Naive thymus-derived CD4-positive, alpha-beta T cell (primary cell): ENCODE results near the gene C14orf132. TPM values are rescaled to one million over a fixed set of nuclear protein-coding genes. Genes with fewer than 3 reads are reported as not detected.

ENCODE experiments used
- ATAC-seq: fragments of 150-1000 bp; cut with Tn5 transposase; 2 replicates; pipeline ENCODE4 v1.10.0; 2021; ENCODE audit warnings: mild to moderate bottlenecking, moderate library complexity
- CTCF ChIA-PET: fragments of 350-600 bp; sonication (Branson Sonifier 250); formaldehyde crosslinking; loops from one replicate; lab custom pipeline; 2021; ENCODE audit warnings: antibody characterized with exemption; lab: Charles Lee
- POLR2A ChIA-PET: fragments of 350-600 bp; sonication (Branson Sonifier 250); formaldehyde crosslinking; loops from one replicate; lab custom pipeline; 2021; ENCODE audit warnings: antibody characterized with exemption, inconsistent platforms; lab: Charles Lee
- DNase-seq, 9 donors: peaks; one replicate each; pipeline versions ENCODE4 v3.0.0 to v3.0.0-alpha.2; 2020 to 2022; ENCODE audit warnings: mixed read lengths in 1 of 9
- H3K27ac ChIP-seq: one replicate; pipeline ENCODE4 v1.7.0; 2013; ENCODE audit warnings: mild to moderate bottlenecking, low read depth, low read length, moderate library complexity
- H3K27me3 ChIP-seq, 2 donors: one replicate each; pipeline ENCODE4 v1.7.0; 2013; ENCODE audit warnings: low read length in 2 of 2, mild to moderate bottlenecking in 2 of 2, moderate library complexity in 2 of 2; ENCODE audit not compliant: control insufficient read depth in 2 of 2, insufficient read depth in 2 of 2
- H3K36me3 ChIP-seq, 3 experiments: 1 replicate in 2 of 3; 2 replicates in 1 of 3; pipeline ENCODE4 v1.7.0; 2013; ENCODE audit warnings: low read length in 3 of 3, mild to moderate bottlenecking in 3 of 3, moderate library complexity in 1 of 3; ENCODE audit not compliant: insufficient read depth in 3 of 3, control insufficient read depth in 2 of 3
- H3K4me1 ChIP-seq, 2 donors: one replicate each; pipeline ENCODE4 v1.7.0; 2013; ENCODE audit warnings: low read length in 2 of 2, mild to moderate bottlenecking in 2 of 2, moderate library complexity in 1 of 2; ENCODE audit not compliant: control insufficient read depth in 2 of 2, insufficient read depth in 2 of 2
- H3K4me3 ChIP-seq: 2 replicates; pipeline ENCODE4 v1.7.0; 2013; ENCODE audit warnings: mild to moderate bottlenecking, low read length
- H3K9me3 ChIP-seq, 3 experiments: 1 replicate in 2 of 3; 2 replicates in 1 of 3; pipeline ENCODE4 v1.7.0; 2013; ENCODE audit warnings: low read length in 3 of 3; ENCODE audit not compliant: control insufficient read depth in 2 of 3
- H3K27ac Mint-ChIP-seq, 9 donors: one replicate each; pipeline ENCODE4 v1.8.0; 2020 to 2022; ENCODE audit warnings: mixed read lengths in 9 of 9, mild to moderate bottlenecking in 8 of 9, moderate library complexity in 5 of 9, inconsistent platforms in 2 of 9
- H3K27me3 Mint-ChIP-seq, 5 donors: one replicate each; pipeline ENCODE4 v1.8.0; 2021 to 2022; ENCODE audit warnings: mixed read lengths in 5 of 5, mild to moderate bottlenecking in 1 of 5
- H3K36me3 Mint-ChIP-seq, 5 donors: one replicate each; pipeline ENCODE4 v1.8.0; 2020 to 2022; ENCODE audit warnings: mixed read lengths in 5 of 5, mild to moderate bottlenecking in 3 of 5, inconsistent platforms in 1 of 5
- H3K4me1 Mint-ChIP-seq, 7 donors: one replicate each; pipeline ENCODE4 v1.8.0; 2020 to 2022; ENCODE audit warnings: mixed read lengths in 7 of 7, mild to moderate bottlenecking in 3 of 7, inconsistent platforms in 1 of 7
- H3K4me3 Mint-ChIP-seq, 10 donors: one replicate each; pipeline ENCODE4 v1.8.0; 2020 to 2022; ENCODE audit warnings: mild to moderate bottlenecking in 10 of 10, mixed read lengths in 10 of 10, moderate library complexity in 6 of 10, inconsistent platforms in 2 of 10
- H3K9me3 Mint-ChIP-seq, 11 donors: one replicate each; pipeline ENCODE4 v1.8.0; 2020 to 2022; ENCODE audit warnings: mixed read lengths in 11 of 11, mild to moderate bottlenecking in 4 of 11, inconsistent platforms in 1 of 11, moderate library complexity in 1 of 11
- intact Hi-C, 2 donors: fragments of 100-400 bp; cut with micrococcal nuclease; formaldehyde crosslinking; loops; one replicate each; pipeline ENCODE4 v1.15.1; 2023
- polyA plus RNA-seq, 2 donors: library from polyadenylated mRNA; unstranded; fragments of 300-500 nt; fragmentation: Illumina TruSeq; gene quantifications; one replicate each; pipeline ENCODE4 v1.2.3, GENCODE V29; 2021
- total RNA-seq, 6 experiments: library from RNA in 5 of 6; stranded (reverse) in 5 of 6; gene quantifications; 1 replicate in 5 of 6; 2 replicates in 1 of 6; pipeline ENCODE4 v1.2.3 and lab custom pipeline; 2021 to 2026

The C14orf132 gene
- total and polyA plus RNA-seq, 7 experiments from 2014 or later: 0.41 to 22.9 (median 7.2) TPM

- H3K36me3 ChIP-seq: no peaks in the 10 kb centered on the region
- H3K27ac ChIP-seq: no peak overlapping the region
- DNase-seq (no peak), ATAC-seq (no peak)
- POLR2A ChIA-PET: interaction anchor here (0.6 kb wide), 1 partner anchor 80 kb away, joined by 3 read pairs; no protein-coding TSS in a partner anchor
- intact Hi-C loops: no loop called here
- CTCF ChIA-PET: no interaction called here
- peak overlapping the region in 1 of 9 donors; percentile 55 for H3K27ac Mint-ChIP-seq
- no peaks in the 10 kb centered on the region for H3K4me1 Mint-ChIP-seq
- H3K36me3 Mint-ChIP-seq: no peaks in the 10 kb centered on the region
- H3K4me3 Mint-ChIP-seq: no peak overlapping the region
- H3K27me3 Mint-ChIP-seq: peaks cover 0 to 12% (median 0%) of the 10 kb centered on the region in 5 donors
- no peak overlapping the region for H3K4me3 ChIP-seq
- H3K27me3 ChIP-seq: no peaks in the 10 kb centered on the region
- no peaks in the 10 kb centered on the region for H3K4me1 ChIP-seq
- H3K9me3 ChIP-seq: no peaks in the 10 kb centered on the region
- H3K9me3 Mint-ChIP-seq: no peaks in the 10 kb centered on the region
Measured at GRCh38 chr14:96094656-96095055, 55.5 kb downstream of the C14orf132 start.

DNA sequence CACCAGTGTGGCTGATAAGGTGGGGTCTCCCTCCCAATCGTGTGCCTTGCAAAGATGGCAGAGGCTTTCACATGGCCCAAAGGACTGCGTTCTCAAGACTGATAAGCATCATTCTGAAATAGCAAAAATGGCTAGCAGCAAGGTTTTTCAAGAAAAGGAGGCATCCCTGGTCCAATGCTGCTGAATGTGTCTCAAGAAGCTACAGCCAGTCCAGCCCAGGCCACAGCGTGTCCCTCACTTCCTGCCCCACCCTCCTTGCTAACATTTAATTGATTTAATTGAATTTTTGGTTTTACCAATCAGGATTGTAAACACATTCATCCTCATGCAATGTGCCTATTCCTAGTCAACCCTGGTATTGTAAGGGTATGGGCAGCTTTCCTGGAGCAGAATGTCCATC lies 55.9 kb downstream of the C14orf132 start:
- no peak overlapping the region for H3K4me3 Mint-ChIP-seq
- no peak for ATAC-seq
- no peaks in the 10 kb centered on the region for H3K36me3 Mint-ChIP-seq
- Histone ChIP-seq H3K27ac (no peak overlapping the region), H3K4me1 (no peaks in the 10 kb centered on the region), H3K9me3 (no peaks in the 10 kb centered on the region), H3K36me3 (no peaks in the 10 kb centered on the region), H3K4me3 (no peak overlapping the region), H3K27me3 (no peaks in the 10 kb centered on the region)
- H3K27me3 Mint-ChIP-seq: peaks cover 0 to 12% (median 0%) of the 10 kb centered on the region in 5 donors
- DNase-seq: no peak
- intact Hi-C loops: no loop called here
- H3K9me3 Mint-ChIP-seq: no peaks in the 10 kb centered on the region
- ChIA-PET CTCF (no interaction called here), POLR2A (interaction anchor here (0.6 kb wide), 1 partner anchor 80 kb away, joined by 3 read pairs; no protein-coding TSS in a partner anchor)
- no peaks in the 10 kb centered on the region for H3K4me1 Mint-ChIP-seq
- H3K27ac Mint-ChIP-seq: no peak overlapping the region

DNA sequence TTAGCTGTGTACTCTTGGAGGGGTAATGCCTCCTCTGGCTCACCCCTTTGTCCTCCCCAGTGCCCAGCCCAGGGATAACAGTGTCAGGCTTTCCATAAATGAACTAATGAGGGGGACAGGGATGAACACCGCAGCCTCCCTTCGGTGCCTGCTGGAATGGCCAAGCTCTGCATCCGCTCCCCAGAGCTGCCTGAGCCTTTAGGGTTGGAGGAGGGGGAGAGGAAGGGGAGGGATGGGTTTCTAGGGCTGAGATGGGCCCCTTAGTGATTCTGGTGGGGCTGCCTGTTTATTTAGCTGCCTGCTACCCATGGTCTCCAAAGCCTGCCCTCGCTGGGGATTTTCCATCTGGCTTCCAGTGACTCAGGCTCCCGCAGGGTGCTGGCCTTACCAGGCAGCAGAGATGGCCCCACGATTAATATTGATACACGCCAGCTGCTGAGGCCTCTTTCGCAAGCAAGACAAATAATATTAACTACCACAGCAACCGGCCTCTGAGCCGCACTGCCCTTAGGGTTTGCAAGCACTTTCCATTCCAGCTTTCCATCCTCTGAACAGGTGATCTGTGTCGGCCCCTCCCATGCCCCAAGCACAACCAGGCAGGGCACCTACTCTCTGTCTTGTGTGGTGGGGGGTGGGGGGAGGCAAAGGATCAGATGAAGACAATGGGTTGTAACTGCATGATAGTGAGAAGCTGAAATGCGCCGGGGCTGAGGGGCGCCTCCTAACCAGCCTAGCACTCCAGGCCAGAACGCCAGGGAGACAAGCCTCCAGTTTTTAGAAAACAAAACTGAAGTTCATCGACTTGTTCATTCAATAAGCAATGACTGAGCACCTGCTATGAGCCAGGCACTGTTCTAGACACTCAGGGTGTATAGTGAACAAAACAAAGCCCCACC lies 56.7 kb downstream of the C14orf132 start:
- H3K4me3 Mint-ChIP-seq: no peak overlapping the region
- no peaks in the 10 kb centered on the region for H3K9me3 Mint-ChIP-seq
- no peak overlapping the region for H3K27ac ChIP-seq
- intact Hi-C loops: no loop called here
- no peaks in the 10 kb centered on the region for H3K9me3 ChIP-seq
- peak overlapping the region in 1 of 9 donors; percentile 32 for H3K27ac Mint-ChIP-seq
- H3K4me1 Mint-ChIP-seq: peaks cover 0 to 5% (median 3%) of the 10 kb centered on the region in 7 donors
- no peak for DNase-seq
- H3K27me3 Mint-ChIP-seq: peaks cover 0 to 12% (median 0%) of the 10 kb centered on the region in 5 donors
- ChIA-PET CTCF (no interaction called here), POLR2A (no interaction called here)
- H3K27me3 ChIP-seq: no peaks in the 10 kb centered on the region
- H3K4me3 ChIP-seq: no peak overlapping the region
- no peaks in the 10 kb centered on the region for H3K36me3 Mint-ChIP-seq
- H3K4me1 ChIP-seq: no peaks in the 10 kb centered on the region
- no peaks in the 10 kb centered on the region for H3K36me3 ChIP-seq
- no peak for ATAC-seq

GRCh38 chr14:96096639-96097610 lies 57.8 kb downstream of the C14orf132 start:
- POLR2A ChIA-PET: no interaction called here
- H3K4me3 Mint-ChIP-seq: no peak overlapping the region
- H3K4me1 ChIP-seq: no peaks in the 10 kb centered on the region
- no peaks in the 10 kb centered on the region for H3K9me3 Mint-ChIP-seq
- peaks cover 0 to 12% (median 0%) of the 10 kb centered on the region in 5 donors for H3K27me3 Mint-ChIP-seq
- peaks cover 0 to 9% (median 5%) of the 10 kb centered on the region in 7 donors for H3K4me1 Mint-ChIP-seq
- no peak overlapping the region for H3K27ac Mint-ChIP-seq
- intact Hi-C loops: no loop called here
- H3K9me3 ChIP-seq: no peaks in the 10 kb centered on the region
- no peak overlapping the region for H3K27ac ChIP-seq
- no peak overlapping the region for H3K4me3 ChIP-seq
- no peaks in the 10 kb centered on the region for H3K36me3 ChIP-seq
- H3K27me3 ChIP-seq: no peaks in the 10 kb centered on the region
- DNase-seq: no peak
- CTCF ChIA-PET: interaction anchor here (2.2 kb wide), 1 partner anchor 178 kb away, joined by 18 read pairs; no protein-coding TSS in a partner anchor
- H3K36me3 Mint-ChIP-seq: no peaks in the 10 kb centered on the region
- ATAC-seq: no peak

DNA sequence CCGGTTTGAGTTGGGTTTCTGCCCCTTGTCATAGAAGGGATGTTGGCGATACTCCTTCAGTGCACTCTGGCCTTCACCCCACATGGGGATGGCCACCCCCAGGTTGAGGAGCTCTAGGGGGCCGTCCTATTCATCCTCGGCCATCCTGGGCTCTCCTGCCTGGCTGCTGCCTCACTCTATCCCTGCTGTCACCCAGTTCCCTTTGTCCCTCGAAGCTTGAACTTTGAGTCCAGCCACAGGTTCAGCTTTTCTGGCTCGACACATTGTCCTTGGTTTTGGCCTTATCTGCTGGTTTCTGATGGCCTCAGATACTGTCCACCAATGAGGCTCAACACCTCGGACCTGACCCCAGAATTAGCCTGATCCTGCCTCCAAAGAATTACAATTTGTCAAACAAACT lies 58.6 kb downstream of the C14orf132 start:
- no peak overlapping the region for H3K4me3 Mint-ChIP-seq

More for the DNA sequence above, 58.6 kb downstream of the C14orf132 start:
- POLR2A ChIA-PET: no interaction called here
- H3K27me3 Mint-ChIP-seq: peaks cover 0 to 12% (median 0%) of the 10 kb centered on the region in 5 donors
- ATAC-seq (no peak), DNase-seq (no peak)
- no peaks in the 10 kb centered on the region for H3K36me3 ChIP-seq
- no peaks in the 10 kb centered on the region for H3K9me3 ChIP-seq
- H3K27me3 ChIP-seq: no peaks in the 10 kb centered on the region
- H3K4me1 Mint-ChIP-seq: peaks cover 0 to 9% (median 5%) of the 10 kb centered on the region in 7 donors
- no peaks in the 10 kb centered on the region for H3K4me1 ChIP-seq
- intact Hi-C loops: loop anchor here in 1 of 2 donors (1.0 kb wide), 1 partner anchor 85 kb away; no protein-coding TSS in a partner anchor
- no peak overlapping the region for H3K27ac ChIP-seq
- no peak overlapping the region for H3K4me3 ChIP-seq
- no peaks in the 10 kb centered on the region for H3K9me3 Mint-ChIP-seq
- no peak overlapping the region for H3K27ac Mint-ChIP-seq
- CTCF ChIA-PET: interaction anchor here (1.5 to 2.2 kb wide), 2 partner anchors 102 to 178 kb away, joined by 5 to 18 read pairs; no protein-coding TSS in a partner anchor
- H3K36me3 Mint-ChIP-seq: no peaks in the 10 kb centered on the region
